Karpas-422 (cell line): Measurements from ENCODE around the gene ZFP28. TPM values are rescaled to one million over a fixed set of nuclear protein-coding genes. Genes with fewer than 3 reads are reported as not detected.

Experiments used
- total RNA-seq: library from RNA; depleted of rRNA; stranded (reverse); fragments of >200 nt; shearing (Covaris generic); gene quantifications from 2 replicates; pipeline ENCODE4 v1.2.3, GENCODE V29; 2014; ENCODE audit warnings: low replicate concordance; rRNA removed

ZFP28 gene
- total RNA-seq, 1 experiment from 2014 or later: not detected

Other genes starting within 250 kb of the ZFP28 start
- 14.4 and 16.2 TPM in 2 replicates for gene ZSCAN5A, start 224.1 kb upstream of the ZFP28 start, total RNA-seq
- 2.6 and 3.4 TPM in 2 replicates for gene ZNF582, start 145.4 kb upstream of the ZFP28 start, total RNA-seq
- gene ZNF583, start 134.6 kb upstream of the ZFP28 start, total RNA-seq: 4.9 and 6.7 TPM in 2 replicates
- gene ZNF667, start 61.6 kb upstream of the ZFP28 start, total RNA-seq: not detected in 2 replicates
- not detected in 2 replicates for gene ZNF471, start 31.1 kb upstream of the ZFP28 start, total RNA-seq
- not detected in 2 replicates for gene ZNF470, start 28.5 kb downstream of the ZFP28 start, total RNA-seq
- 16.4 and 23.2 TPM in 2 replicates for gene ZNF71, start 56.4 kb downstream of the ZFP28 start, total RNA-seq
- gene SMIM17, start 104.2 kb downstream of the ZFP28 start, total RNA-seq: 0.19 and 0.32 TPM in 2 replicates
- not detected in 2 replicates for gene ZNF835, start 132.8 kb downstream of the ZFP28 start, total RNA-seq